Erythroblast (primary cell): ENCODE measurements around the gene TOB2.

Source experiments
- GATA1 ChIP-seq: IDR thresholded peaks from 2 replicates; pipeline ENCODE4 v1.6.1; 2011; ENCODE audit warnings: low read depth, mild to moderate bottlenecking, control low read depth, low read length, moderate library complexity
- POLR2A ChIP-seq: IDR thresholded peaks from 2 replicates; pipeline ENCODE4 v1.6.1; 2011; ENCODE audit warnings: mild to moderate bottlenecking, low read length

DNA sequence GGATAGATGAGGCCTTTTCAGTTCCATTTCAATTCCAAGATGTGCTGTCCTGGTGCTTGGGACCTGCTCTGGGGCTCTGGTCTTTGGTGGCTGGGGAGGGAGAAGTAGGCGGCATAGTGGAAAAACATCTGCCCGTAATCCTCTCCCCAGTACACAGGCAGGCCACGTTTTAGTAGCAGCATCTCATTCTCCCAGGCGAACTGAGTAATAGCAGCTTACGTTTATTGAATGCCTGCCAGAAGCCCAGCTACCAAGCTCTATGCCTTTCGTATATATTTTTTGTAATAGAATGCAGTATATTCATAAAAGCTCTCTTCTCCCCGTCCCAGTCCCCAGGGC, 33.8 kb upstream of the TOB2 start:
- TF ChIP-seq POLR2A (no peak), GATA1 (no peak)
